ENCODE measurements around the gene RNF144A. TPM values are rescaled to one million over a fixed set of nuclear protein-coding genes. Genes with fewer than 3 reads are reported as not detected.

RNF144A gene
- total RNA-seq, 1 experiment from 2014 or later = 13.6 TPM

DNA sequence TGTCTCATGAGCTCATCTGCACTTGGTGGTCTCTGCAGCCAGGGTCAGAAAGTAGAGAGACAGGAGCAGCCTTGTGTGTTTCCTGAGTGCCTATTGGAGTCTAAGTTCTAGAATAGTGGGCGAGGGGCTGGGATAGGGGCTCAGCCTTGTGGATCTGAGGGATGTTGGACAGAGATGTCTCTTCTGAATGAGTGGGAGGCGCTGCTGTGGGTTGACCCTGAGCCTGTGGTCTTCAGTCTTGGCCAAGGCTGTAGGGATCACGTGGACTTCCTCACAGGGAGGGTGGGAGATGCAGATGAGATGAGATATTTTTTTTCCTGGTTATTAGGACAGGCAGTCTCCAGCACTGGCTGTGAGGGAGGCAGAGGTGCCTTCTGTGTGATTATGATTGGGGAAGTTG, 61.8 kb downstream of the RNF144A start (continued):
- TF ChIP-seq, protein P1, sequence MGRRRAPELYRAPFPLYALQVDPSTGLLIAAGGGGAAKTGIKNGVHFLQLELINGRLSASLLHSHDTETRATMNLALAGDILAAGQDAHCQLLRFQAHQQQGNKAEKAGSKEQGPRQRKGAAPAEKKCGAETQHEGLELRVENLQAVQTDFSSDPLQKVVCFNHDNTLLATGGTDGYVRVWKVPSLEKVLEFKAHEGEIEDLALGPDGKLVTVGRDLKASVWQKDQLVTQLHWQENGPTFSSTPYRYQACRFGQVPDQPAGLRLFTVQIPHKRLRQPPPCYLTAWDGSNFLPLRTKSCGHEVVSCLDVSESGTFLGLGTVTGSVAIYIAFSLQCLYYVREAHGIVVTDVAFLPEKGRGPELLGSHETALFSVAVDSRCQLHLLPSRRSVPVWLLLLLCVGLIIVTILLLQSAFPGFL (CRISPR knock-in tag; IDR thresholded peaks at IDR 0.05; ENCODE audit: borderline replicate concordance) = no peak
- TF ChIP-seq, protein P2, sequence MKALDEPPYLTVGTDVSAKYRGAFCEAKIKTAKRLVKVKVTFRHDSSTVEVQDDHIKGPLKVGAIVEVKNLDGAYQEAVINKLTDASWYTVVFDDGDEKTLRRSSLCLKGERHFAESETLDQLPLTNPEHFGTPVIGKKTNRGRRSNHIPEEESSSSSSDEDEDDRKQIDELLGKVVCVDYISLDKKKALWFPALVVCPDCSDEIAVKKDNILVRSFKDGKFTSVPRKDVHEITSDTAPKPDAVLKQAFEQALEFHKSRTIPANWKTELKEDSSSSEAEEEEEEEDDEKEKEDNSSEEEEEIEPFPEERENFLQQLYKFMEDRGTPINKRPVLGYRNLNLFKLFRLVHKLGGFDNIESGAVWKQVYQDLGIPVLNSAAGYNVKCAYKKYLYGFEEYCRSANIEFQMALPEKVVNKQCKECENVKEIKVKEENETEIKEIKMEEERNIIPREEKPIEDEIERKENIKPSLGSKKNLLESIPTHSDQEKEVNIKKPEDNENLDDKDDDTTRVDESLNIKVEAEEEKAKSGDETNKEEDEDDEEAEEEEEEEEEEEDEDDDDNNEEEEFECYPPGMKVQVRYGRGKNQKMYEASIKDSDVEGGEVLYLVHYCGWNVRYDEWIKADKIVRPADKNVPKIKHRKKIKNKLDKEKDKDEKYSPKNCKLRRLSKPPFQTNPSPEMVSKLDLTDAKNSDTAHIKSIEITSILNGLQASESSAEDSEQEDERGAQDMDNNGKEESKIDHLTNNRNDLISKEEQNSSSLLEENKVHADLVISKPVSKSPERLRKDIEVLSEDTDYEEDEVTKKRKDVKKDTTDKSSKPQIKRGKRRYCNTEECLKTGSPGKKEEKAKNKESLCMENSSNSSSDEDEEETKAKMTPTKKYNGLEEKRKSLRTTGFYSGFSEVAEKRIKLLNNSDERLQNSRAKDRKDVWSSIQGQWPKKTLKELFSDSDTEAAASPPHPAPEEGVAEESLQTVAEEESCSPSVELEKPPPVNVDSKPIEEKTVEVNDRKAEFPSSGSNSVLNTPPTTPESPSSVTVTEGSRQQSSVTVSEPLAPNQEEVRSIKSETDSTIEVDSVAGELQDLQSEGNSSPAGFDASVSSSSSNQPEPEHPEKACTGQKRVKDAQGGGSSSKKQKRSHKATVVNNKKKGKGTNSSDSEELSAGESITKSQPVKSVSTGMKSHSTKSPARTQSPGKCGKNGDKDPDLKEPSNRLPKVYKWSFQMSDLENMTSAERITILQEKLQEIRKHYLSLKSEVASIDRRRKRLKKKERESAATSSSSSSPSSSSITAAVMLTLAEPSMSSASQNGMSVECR (CRISPR knock-in tag; IDR thresholded peaks at IDR 0.05; ENCODE audit: borderline replicate concordance) = no peak
- no peak for TF ChIP-seq NFATC4 (CRISPR knock-in tag; IDR thresholded peaks at IDR 0.05)
- no peak for TF ChIP-seq ZNF219 (CRISPR knock-in tag; IDR thresholded peaks at IDR 0.05; ENCODE audit: borderline replicate concordance)
- no peak for TF ChIP-seq NR3C1 (CRISPR knock-in tag; conservative IDR thresholded peaks at IDR 0.05; ENCODE audit: low read depth)

DNA sequence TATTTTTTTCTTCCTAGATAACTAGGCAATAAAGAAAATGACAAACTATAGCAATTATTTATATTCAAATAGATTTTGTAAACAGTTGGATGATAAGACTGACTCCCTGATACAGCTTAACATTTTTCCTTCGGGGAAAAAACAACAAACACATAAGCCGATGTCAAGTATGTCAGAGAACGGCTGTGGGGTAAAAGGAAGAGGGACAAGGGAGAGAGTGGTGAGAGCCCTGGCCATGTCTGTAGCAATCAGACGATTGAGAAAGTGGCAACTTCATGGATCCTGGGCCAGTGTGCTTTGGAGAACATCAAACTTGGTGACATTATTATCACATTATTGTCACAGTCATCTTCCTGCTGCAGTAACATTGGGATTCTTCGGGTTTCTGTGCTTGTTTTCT, 65.2 kb downstream of the RNF144A start:
- DNase-seq (ENCODE audit: low spot score) (no peak), ATAC-seq (no peak)
- Mint-ChIP-seq H3K9me3 (peaks cover 38% of the 10 kb centered on the region), H3K36me3 (peaks cover 34% of the 10 kb centered on the region), H3K27me3 (ENCODE audit: low read depth) (no peaks in the 10 kb centered on the region; the same call in 1 of the 2 replicates), H3K4me1 (peaks cover 32% of the 10 kb centered on the region), H3K4me3 (no peak overlapping the region), H3K27ac (no peak overlapping the region)
- TF ChIP-seq IRF2 (CRISPR knock-in tag; IDR thresholded peaks at IDR 0.05; ENCODE audit: borderline replicate concordance, low read depth) = no peak
- TF ChIP-seq ZNF423 (CRISPR knock-in tag; IDR thresholded peaks at IDR 0.05) = no peak
- TF ChIP-seq SMAD4 (CRISPR knock-in tag; IDR thresholded peaks at IDR 0.05) = no peak
- no peak for TF ChIP-seq FOXJ3 (CRISPR knock-in tag; IDR thresholded peaks at IDR 0.05; ENCODE audit: borderline replicate concordance)
- TF ChIP-seq, protein P3, sequence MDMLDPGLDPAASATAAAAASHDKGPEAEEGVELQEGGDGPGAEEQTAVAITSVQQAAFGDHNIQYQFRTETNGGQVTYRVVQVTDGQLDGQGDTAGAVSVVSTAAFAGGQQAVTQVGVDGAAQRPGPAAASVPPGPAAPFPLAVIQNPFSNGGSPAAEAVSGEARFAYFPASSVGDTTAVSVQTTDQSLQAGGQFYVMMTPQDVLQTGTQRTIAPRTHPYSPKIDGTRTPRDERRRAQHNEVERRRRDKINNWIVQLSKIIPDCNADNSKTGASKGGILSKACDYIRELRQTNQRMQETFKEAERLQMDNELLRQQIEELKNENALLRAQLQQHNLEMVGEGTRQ (CRISPR knock-in tag; IDR thresholded peaks at IDR 0.05) = no peak
- no peak for TF ChIP-seq ESRRA (CRISPR knock-in tag; IDR thresholded peaks at IDR 0.05; ENCODE audit: borderline replicate concordance)
- no peak for TF ChIP-seq ZNF263 (CRISPR knock-in tag; IDR thresholded peaks at IDR 0.05; ENCODE audit: low read depth)
- TF ChIP-seq NR2C2 (CRISPR knock-in tag; IDR thresholded peaks at IDR 0.05) = no peak
- no peak for TF ChIP-seq TP53 (CRISPR knock-in tag; IDR thresholded peaks at IDR 0.05)
- TF ChIP-seq, protein P4, sequence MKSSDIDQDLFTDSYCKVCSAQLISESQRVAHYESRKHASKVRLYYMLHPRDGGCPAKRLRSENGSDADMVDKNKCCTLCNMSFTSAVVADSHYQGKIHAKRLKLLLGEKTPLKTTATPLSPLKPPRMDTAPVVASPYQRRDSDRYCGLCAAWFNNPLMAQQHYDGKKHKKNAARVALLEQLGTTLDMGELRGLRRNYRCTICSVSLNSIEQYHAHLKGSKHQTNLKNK (CRISPR knock-in tag; IDR thresholded peaks at IDR 0.05) = no peak
- TF ChIP-seq FOXP1 (CRISPR knock-in tag; IDR thresholded peaks at IDR 0.05; ENCODE audit: borderline replicate concordance) = no peak
- TF ChIP-seq TCF7 (CRISPR knock-in tag; IDR thresholded peaks at IDR 0.05; ENCODE audit: low read depth) = no peak
- no peak for TF ChIP-seq NFE2L1 (CRISPR knock-in tag; IDR thresholded peaks at IDR 0.05)
- TF ChIP-seq, protein P5, sequence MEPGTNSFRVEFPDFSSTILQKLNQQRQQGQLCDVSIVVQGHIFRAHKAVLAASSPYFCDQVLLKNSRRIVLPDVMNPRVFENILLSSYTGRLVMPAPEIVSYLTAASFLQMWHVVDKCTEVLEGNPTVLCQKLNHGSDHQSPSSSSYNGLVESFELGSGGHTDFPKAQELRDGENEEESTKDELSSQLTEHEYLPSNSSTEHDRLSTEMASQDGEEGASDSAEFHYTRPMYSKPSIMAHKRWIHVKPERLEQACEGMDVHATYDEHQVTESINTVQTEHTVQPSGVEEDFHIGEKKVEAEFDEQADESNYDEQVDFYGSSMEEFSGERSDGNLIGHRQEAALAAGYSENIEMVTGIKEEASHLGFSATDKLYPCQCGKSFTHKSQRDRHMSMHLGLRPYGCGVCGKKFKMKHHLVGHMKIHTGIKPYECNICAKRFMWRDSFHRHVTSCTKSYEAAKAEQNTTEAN (CRISPR knock-in tag; IDR thresholded peaks at IDR 0.05) = no peak
- no peak for TF ChIP-seq ATF1 (CRISPR knock-in tag; IDR thresholded peaks at IDR 0.05)
- TF ChIP-seq GRHL2 (CRISPR knock-in tag; IDR thresholded peaks at IDR 0.05; ENCODE audit: insufficient replicate concordance, severe bottlenecking) = no peak
- no peak for TF ChIP-seq ZNF671 (CRISPR knock-in tag; IDR thresholded peaks at IDR 0.05)
- no peak for TF ChIP-seq TEAD1 (CRISPR knock-in tag; IDR thresholded peaks at IDR 0.05)
- ChIA-PET POLR2A (no interaction called here), CTCF (interaction anchor here (1.2 kb wide), 1 partner anchor 66 kb away, joined by 3 read pairs; no protein-coding TSS in a partner anchor)
